Measurements from ENCODE around the gene KRTAP10-4.
"Not testable (repeated sequence)": the region's sequence is repeated elsewhere in the genome, so short reads cannot be mapped to it uniquely, and the experiment has no call there.

KRTAP10-4 gene

DNA sequence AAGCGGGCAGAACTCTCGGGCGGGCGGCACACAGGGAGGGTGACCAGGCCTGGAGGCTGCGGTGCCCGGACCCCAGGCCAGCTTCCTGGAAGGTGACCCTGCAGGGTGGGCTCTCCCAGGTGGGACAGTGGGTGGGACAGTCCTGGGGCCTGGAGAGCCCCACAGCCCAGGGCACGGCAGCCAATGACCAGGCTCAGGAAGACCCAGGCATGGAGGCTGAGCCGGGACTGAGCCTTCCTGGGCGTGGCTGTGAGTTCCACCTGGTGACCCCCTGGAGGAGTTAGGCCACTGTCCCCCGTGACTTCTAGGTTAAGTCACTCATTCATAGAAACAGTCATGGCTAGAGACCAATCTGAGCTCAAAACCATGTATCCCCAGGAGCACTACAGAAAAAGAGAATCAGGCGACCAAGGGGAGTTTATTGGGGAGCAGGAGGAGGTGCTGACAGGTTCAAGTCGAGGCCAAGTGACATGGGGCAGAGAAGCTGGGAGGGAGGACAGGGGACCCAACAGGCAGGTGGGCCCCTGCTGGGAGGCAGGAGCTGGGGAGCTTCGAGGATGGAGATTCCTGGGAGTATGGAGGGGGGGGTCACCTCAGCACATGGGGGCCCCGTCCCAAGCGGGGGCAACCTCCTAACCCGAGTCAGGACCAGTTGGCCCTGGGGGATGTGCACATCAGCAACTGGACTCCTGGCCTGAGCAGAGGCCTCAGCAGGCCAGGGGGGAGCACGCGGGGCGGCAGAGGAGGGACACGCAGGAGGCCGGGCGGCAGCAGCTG lies 5.7 kb downstream of the KRTAP10-4 start:
- no peak for DNase-seq (ENCODE audit: low spot score)

DNA sequence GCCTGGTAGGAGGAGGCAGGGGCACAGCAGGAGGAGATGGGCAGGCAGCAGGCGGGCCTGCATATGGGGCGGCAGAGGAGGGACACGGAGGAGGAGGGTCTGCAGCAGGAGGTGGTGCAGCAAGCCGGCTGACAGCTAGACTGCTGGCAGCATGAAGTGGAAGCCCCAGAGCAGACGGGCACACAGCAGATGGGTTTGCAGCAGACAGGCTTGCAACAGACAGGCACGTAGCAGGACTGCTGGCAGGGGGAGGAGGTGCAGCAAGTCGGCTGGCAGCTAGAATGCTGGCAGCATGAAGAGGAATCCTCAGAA lies 6.3 kb downstream of the KRTAP10-4 start:
- no peak for DNase-seq (ENCODE audit: low spot score)

GRCh38 chr21:44580231-44580821 lies 6.8 kb downstream of the KRTAP10-4 start, which contains the start of gene KRTAP10-5:
Gene KRTAP10-5, minus strand, starts transcription at chr21:44580604. Its CDS starts 26 bp downstream, at chr21:44580578.
- not testable (repeated sequence) for DNase-seq (ENCODE audit: low spot score)

DNA sequence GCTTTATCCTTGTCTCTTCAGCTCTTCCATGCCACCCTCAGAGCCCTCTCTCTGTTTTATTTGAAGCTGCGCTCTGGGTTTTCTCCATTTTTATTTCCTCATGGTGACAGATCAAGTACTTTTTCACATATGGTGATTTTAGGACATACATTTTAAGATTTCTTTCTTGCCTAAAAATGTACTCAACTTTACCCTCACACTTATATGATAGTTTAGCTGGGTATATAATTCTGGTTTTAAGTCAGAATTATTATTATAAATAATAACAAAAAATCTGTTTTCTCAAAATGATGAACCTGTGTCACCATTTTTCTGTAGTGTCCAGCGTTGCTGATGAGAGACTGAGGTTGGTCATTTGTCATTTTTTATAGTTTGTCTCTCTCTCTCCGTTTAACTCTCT lies 7.6 kb downstream of the KRTAP10-4 start:
- no peak for DNase-seq (ENCODE audit: low spot score)

GRCh38 chr21:44582055-44582454 lies 8.5 kb downstream of the KRTAP10-4 start:
- DNase-seq (ENCODE audit: low spot score) = no peak

DNA sequence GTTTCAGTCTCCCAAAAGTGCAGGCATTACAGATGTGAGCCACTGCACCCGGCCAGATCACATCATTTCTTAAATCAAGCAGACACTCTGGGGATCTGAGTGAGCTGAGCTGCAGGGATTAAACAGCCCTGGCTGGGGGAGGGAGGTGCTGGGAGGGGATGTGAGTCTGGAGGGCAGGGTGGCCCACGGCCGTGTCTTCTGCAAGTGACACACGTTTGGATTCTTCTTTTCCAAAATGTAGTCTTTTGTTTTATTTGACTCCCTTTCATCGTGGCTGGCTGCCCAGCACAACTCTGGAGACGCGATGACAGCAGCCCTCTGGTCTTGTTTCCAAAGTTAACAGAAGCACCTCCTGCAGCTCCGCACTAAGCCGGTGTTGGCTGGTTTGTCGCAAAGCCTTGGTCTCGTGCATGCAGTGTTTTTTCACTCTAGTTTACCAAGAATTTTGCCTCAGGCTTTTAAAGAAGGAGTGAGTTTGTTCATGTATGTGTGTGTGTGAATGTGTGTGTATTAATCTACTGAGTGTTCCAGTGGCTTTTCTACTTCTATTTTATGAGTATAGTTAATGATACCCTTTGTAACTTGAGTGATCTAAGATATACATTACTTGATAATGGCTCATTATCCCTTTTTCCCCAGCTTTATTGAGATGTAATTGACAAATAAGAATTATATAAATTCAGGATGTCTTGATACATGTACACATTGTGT lies 9.7 kb downstream of the KRTAP10-4 start:
- DNase-seq (ENCODE audit: low spot score) = no peak

- no peak for DNase-seq (ENCODE audit: low spot score)
These were observed 10.2 kb downstream of the KRTAP10-4 start for GRCh38 chr21:44583800-44584147.

- DNase-seq (ENCODE audit: low spot score) = no peak
These were observed 12.4 kb downstream of the KRTAP10-4 start for GRCh38 chr21:44585892-44586291.

GRCh38 chr21:44589094-44589493 lies 15.6 kb downstream of the KRTAP10-4 start:
- no peak for DNase-seq (ENCODE audit: low spot score)

- DNase-seq (ENCODE audit: low spot score) = no peak
These were observed 16.2 kb downstream of the KRTAP10-4 start for GRCh38 chr21:44589586-44590305.

DNA sequence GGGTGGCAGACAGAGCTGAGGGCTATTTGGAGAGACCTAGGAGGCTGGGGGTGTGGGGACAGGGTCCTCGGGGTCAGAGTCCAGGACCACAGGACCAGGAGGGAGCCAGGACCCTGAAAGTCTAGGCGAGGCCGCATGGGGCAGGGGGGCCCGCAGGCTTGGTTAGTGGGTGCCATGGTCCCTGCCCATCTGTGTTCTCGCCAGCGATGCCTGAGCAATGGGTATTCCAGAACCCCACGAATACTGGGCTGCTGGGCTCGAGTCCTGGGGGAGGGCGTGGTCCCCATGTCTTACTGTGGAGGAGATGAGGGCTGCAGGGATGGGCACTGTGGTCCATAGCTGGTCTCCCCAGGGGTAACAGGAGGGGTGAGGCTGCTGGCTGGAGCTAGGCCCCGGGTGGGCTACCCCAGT lies 16.8 kb downstream of the KRTAP10-4 start:
- DNase-seq (ENCODE audit: low spot score) = no peak

DNA sequence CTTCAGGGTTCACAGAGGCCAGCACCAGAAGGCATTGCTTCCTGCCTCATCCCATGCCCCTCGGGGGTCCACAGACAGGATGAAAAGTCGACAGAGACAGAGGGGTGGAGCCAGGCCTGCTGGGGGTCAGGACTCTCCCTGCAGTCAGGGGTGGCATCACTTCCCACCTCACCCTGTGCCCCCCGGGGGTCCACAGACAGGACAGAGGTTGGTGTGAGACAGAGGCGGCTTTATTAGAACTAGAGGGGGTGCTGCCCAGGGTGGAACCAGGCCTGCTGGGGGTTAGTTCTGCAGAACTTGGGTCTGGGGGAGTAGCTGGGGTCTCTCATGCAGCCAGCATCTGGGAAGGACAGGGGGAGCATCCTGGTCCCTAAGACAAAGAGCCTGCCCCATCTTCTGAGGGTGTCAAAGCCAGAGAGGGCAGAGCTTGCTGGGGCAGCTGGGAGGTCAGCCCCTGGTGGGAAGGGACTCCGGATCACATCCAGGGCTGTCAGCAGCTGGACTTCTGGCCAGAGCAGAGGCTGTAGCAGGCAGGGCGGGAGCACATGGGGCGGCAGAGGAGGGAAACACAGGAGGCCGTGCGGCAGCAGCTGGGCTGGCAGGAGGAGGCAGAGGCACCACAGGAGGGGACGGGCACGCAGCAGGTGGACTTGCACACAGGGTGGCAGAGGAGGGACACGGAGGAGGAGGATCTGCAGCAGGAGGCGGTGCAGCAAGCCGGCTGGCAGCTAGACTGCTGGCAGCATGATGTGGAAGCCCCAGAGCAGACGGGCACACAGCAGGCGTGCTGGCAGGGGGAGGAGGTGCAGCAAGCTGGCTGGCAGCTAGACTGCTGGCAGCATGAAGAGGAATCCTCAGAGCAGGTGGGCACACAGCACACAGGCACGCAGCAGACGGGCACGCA lies 17.6 kb downstream of the KRTAP10-4 start:
- not testable (repeated sequence) for DNase-seq (ENCODE audit: low spot score)

DNA sequence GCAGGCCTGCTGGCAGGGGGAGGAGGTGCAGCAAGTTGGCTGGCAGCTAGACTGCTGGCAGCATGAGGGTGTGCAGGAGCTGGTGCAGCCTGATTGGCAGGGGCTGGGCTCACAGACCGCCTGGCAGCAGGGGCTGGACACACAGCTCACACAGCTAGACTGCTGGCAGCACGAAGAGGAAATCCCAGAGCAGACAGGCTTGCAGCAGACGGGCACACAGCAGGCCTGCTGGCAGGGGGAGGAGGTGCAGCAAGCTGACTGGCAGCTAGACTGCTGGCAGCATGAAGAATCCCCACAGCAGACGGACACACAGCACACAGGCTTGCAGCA lies 18.2 kb downstream of the KRTAP10-4 start:
- not testable (repeated sequence) for DNase-seq (ENCODE audit: low spot score)

DNA sequence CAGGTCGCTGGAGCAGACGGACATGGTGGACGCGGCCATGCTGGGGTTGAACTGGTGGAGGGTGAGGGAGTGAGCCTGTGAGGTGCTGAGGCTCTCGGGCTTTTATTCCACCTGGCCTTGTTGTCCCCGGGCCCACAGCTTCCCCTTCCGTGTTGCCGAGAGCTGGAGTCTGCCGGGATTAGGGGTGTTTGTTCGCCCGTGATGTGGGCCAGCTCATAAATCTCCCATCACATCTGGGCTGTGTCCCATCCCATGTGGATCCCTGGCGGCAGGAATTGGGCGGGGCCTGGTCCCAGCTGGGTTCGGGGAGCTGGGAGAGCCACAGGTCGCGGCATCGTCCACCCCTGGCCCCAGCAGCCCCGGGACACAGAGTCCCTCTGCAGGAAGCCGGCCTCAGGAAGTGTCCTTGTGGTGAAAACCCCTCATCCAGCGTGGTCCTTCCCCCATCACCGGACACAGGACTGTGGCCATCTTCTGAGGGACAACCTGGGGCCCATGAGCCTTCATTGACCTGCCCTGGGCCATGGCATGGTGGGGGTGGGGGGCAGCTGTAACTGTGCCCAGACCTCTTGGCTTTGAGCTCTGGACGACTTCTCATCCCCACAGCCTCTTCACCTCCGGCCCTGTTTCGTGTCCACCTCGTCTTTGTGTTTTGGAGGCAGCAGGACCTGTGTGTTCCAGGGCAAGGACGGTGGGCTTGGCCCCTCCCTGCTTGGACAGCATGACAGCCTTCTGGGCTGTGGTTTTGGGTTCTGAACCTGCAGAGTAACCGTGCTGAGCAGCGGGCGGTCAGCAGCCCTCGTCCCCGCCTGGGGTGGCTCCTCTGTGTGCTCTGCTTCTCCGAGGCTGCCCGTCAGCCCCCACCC lies 19.1 kb downstream of the KRTAP10-4 start, which contains the start of gene KRTAP10-6:
Gene KRTAP10-6, minus strand, starts transcription at position 60 of the 866 bp plus-strand sequence. Its CDS starts 21 bp downstream, at position 39.
- no peak for DNase-seq (ENCODE audit: low spot score)

DNA sequence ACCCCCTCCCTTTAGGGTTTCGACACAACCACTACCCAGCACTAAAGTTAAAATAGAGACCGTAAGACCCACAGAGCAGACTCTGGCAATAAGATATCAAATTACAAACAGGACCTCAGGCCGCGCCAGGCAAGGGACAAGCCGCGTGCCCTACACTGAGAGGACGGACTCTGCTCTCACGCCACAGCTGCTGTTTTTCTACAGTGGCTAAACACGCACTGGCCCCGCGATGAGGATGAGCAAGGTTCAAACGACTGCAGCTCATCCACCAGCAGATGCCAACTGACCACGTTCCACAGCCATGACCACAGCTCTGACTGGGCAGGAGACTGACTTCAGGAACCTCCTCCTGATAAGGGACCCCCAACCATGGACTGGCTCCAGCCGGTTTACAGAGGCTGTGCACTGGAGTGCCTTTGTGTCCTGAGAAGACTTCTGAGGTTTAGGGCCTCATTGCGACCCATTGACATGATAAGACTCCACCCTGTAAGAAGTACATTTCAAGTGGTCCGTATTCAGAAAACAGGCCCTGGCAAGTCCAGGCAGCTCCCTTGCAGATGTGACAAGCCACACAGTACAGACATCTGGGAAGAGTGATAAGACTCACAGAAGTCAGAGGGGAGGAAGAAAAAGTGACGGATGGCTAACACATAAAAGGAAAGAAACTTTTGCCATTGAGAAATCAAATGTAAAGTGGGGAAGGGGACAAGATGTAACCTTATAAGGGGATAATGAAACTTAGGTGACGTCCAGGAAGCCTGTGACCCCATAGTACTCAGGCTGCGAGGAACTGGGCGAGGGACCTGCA lies 20.3 kb downstream of the KRTAP10-4 start:
- DNase-seq (ENCODE audit: low spot score) = no peak

DNA sequence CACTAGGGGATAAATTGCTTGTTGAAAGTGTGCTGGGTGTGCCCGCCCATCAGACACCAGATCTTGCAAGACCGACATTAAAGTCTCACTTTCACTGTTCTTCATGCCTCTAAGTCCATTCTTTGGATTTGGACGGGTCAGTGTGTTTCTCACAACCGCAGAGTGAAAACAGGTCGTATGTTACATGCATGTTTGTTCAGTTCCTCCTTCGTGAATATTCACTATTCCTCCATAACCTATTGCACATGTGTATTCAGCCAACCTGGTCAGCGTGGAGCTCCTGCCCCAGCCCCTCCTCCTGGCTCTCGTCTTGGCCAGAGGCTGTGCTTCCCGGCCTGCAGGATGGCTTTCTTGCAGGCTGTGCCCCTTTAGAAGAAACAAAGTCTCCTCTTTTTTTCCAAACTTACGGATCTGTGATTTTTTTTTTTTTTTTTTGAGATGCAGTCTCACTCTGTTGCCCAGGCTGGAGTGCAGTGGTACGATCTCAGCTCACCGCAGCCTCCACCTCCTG lies 20.9 kb downstream of the KRTAP10-4 start:
- no peak for DNase-seq (ENCODE audit: low spot score)

DNA sequence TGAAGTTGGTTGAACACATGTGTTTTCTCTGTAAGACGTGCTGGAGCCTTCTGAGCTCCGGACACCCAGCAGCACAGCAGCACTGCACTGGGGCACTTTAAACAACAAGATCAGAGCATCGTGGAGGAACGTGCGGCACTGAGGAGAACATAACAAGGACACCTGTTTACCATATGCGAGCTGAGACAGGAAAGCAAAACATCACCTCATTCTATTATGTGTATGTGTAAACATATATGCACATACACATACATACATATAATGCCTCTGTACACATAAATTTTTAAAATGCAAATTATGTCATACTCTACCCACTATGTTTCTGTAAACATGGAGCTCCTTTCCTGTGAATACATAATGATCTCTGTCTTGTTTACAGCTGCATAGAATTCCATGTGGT lies 22.0 kb downstream of the KRTAP10-4 start:
- DNase-seq (ENCODE audit: low spot score) = no peak

- DNase-seq (ENCODE audit: low spot score) = no peak
These were observed 22.7 kb downstream of the KRTAP10-4 start for GRCh38 chr21:44596068-44596725.

GRCh38 chr21:44598061-44598460 lies 24.5 kb downstream of the KRTAP10-4 start:
- no peak for DNase-seq (ENCODE audit: low spot score)
